Lower lobe of right lung (tissue), 2 donors: ENCODE data around the gene FN1. TPM values are rescaled to one million over a fixed set of nuclear protein-coding genes. Genes with fewer than 3 reads are reported as not detected.

Source experiments
- ATAC-seq, 2 donors: fragments of 200-7000 bp; cut with Tn5 transposase; one replicate each; pipeline ENCODE4 v1.9.1; 2020 to 2022; ENCODE audit warnings: mild to moderate bottlenecking in 2 of 2, moderate library complexity in 2 of 2
- DNase-seq: peaks from one replicate; pipeline ENCODE4 v3.0.0-alpha.2; 2020
- H3K27ac ChIP-seq: fragments of 200-600 bp; one replicate; pipeline ENCODE4 v1.8.0; 2022
- H3K27me3 ChIP-seq: fragments of 200-600 bp; one replicate; pipeline ENCODE4 v1.8.0; 2022; ENCODE audit warnings: low read depth
- H3K36me3 ChIP-seq: fragments of 200-600 bp; one replicate; pipeline ENCODE4 v1.8.0; 2022; ENCODE audit warnings: mild to moderate bottlenecking
- H3K4me1 ChIP-seq: fragments of 200-600 bp; one replicate; pipeline ENCODE4 v1.8.0; 2022
- H3K4me3 ChIP-seq: fragments of 200-600 bp; one replicate; pipeline ENCODE4 v1.8.0; 2022; ENCODE audit warnings: mild to moderate bottlenecking
- H3K9me3 ChIP-seq: fragments of 200-600 bp; one replicate; pipeline ENCODE4 v1.8.0; 2022
- CTCF ChIP-seq: fragments of 200-600 bp; IDR thresholded peaks from one replicate; pipeline ENCODE4 v1.8.0; 2022; ENCODE audit warnings: antibody characterized with exemption, mild to moderate bottlenecking
- intact Hi-C: fragments of 100-400 bp; cut with DNase I; formaldehyde crosslinking; loops from one replicate; pipeline ENCODE4 v1.11.0; 2022
- total RNA-seq: library from RNA; stranded (reverse); fragmentation: NEBNext Ultra II Directional; extraction: Animal tissue kit (Norgen Biotek cat#: 25700); gene quantifications from one replicate; pipeline ENCODE4 v1.2.1, GENCODE V29; 2021
- donor health status: DM: no; HTN: yes; CAD: no; lungs with severe emphysema.

FN1 gene
- total RNA-seq, 1 donor from 2014 or later = 1,248 TPM

- DNase-seq = no peak
- no peak for TF ChIP-seq CTCF
- Histone ChIP-seq H3K27me3 (no peaks in the 10 kb centered on the region), H3K27ac (no peak overlapping the region), H3K9me3 (no peaks in the 10 kb centered on the region), H3K36me3 (peaks cover 62% of the 10 kb centered on the region), H3K4me1 (peaks cover 12% of the 10 kb centered on the region), H3K4me3 (no peak overlapping the region)
- intact Hi-C loops = no loop called here
- no peak for ATAC-seq
These were observed 33.9 kb downstream of the FN1 start for GRCh38 chr2:215401896-215402379.

- Histone ChIP-seq H3K4me3 (no peak overlapping the region), H3K27me3 (no peaks in the 10 kb centered on the region), H3K36me3 (peaks cover 57% of the 10 kb centered on the region), H3K4me1 (peaks cover 12% of the 10 kb centered on the region), H3K9me3 (no peaks in the 10 kb centered on the region), H3K27ac (no peak overlapping the region)
- ATAC-seq (no peak), DNase-seq (no peak)
- intact Hi-C loops = no loop called here
- no peak for TF ChIP-seq CTCF
These were observed 36.7 kb downstream of the FN1 start for GRCh38 chr2:215399067-215399716.

GRCh38 chr2:215397632-215398341, 38.1 kb downstream of the FN1 start:
- H3K4me1 ChIP-seq = peaks cover 12% of the 10 kb centered on the region
- H3K36me3 ChIP-seq = peaks cover 60% of the 10 kb centered on the region
- TF ChIP-seq CTCF = no peak
- intact Hi-C loops = no loop called here
- H3K27me3 ChIP-seq = no peaks in the 10 kb centered on the region
- no peak overlapping the region for H3K27ac ChIP-seq
- H3K9me3 ChIP-seq = no peaks in the 10 kb centered on the region
- no peak overlapping the region for H3K4me3 ChIP-seq
- DNase-seq = no peak
- peak; percentile 79 to 93 for ATAC-seq

GRCh38 chr2:215396595-215397313, 39.1 kb downstream of the FN1 start:
- peaks cover 12% of the 10 kb centered on the region for H3K4me1 ChIP-seq
- H3K27ac ChIP-seq = no peak overlapping the region
- no peaks in the 10 kb centered on the region for H3K27me3 ChIP-seq
- H3K9me3 ChIP-seq = no peaks in the 10 kb centered on the region
- DNase-seq (no peak), ATAC-seq (peak; percentile 51 to 52)
- no peak for TF ChIP-seq CTCF
- H3K36me3 ChIP-seq = peaks cover 65% of the 10 kb centered on the region
- intact Hi-C loops = no loop called here
- H3K4me3 ChIP-seq = no peak overlapping the region

GRCh38 chr2:215395687-215396460, 40.0 kb downstream of the FN1 start:
- ATAC-seq (no peak), DNase-seq (no peak)
- no peak overlapping the region for H3K4me3 ChIP-seq
- H3K27me3 ChIP-seq = no peaks in the 10 kb centered on the region
- H3K36me3 ChIP-seq = peaks cover 73% of the 10 kb centered on the region
- intact Hi-C loops = no loop called here
- no peaks in the 10 kb centered on the region for H3K9me3 ChIP-seq
- H3K4me1 ChIP-seq = peaks cover 12% of the 10 kb centered on the region
- no peak overlapping the region for H3K27ac ChIP-seq
- no peak for TF ChIP-seq CTCF
